ENCODE results near the gene ADAMTS2. TPM values are rescaled to one million over a fixed set of nuclear protein-coding genes. Genes with fewer than 3 reads are reported as not detected.

ADAMTS2 gene
- total and polyA plus RNA-seq, 2 experiments from 2014 or later = 1.6 to 8.1 TPM

DNA sequence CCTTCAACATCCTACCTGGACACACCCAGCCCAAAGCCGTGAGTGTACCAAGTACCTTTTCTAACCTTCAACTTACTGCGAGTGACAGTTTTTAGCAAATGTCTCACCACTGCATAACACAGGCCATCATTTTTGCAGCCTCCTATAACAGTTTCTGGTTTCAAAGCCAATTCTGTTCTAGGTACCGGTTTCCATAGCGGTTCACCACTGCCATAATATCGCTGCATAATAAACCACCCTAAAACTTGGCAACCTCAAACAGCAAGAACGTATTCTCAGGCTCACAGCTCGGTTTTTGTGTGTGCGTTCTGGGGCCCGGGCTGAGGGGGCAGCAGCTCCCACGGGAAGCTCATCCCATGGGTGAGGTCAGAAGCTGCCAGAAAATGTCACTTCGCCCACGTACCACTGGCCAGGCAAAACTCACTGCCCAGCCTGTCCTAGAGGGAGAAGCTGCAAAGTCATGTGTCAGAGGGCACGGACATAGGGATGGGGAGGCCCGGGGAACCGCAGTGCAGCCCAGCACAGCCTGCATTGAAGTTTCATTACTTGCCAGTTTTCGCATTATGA is 15.9 kb upstream of the ADAMTS2 start (continued):
- TF ChIP-seq, protein P1, sequence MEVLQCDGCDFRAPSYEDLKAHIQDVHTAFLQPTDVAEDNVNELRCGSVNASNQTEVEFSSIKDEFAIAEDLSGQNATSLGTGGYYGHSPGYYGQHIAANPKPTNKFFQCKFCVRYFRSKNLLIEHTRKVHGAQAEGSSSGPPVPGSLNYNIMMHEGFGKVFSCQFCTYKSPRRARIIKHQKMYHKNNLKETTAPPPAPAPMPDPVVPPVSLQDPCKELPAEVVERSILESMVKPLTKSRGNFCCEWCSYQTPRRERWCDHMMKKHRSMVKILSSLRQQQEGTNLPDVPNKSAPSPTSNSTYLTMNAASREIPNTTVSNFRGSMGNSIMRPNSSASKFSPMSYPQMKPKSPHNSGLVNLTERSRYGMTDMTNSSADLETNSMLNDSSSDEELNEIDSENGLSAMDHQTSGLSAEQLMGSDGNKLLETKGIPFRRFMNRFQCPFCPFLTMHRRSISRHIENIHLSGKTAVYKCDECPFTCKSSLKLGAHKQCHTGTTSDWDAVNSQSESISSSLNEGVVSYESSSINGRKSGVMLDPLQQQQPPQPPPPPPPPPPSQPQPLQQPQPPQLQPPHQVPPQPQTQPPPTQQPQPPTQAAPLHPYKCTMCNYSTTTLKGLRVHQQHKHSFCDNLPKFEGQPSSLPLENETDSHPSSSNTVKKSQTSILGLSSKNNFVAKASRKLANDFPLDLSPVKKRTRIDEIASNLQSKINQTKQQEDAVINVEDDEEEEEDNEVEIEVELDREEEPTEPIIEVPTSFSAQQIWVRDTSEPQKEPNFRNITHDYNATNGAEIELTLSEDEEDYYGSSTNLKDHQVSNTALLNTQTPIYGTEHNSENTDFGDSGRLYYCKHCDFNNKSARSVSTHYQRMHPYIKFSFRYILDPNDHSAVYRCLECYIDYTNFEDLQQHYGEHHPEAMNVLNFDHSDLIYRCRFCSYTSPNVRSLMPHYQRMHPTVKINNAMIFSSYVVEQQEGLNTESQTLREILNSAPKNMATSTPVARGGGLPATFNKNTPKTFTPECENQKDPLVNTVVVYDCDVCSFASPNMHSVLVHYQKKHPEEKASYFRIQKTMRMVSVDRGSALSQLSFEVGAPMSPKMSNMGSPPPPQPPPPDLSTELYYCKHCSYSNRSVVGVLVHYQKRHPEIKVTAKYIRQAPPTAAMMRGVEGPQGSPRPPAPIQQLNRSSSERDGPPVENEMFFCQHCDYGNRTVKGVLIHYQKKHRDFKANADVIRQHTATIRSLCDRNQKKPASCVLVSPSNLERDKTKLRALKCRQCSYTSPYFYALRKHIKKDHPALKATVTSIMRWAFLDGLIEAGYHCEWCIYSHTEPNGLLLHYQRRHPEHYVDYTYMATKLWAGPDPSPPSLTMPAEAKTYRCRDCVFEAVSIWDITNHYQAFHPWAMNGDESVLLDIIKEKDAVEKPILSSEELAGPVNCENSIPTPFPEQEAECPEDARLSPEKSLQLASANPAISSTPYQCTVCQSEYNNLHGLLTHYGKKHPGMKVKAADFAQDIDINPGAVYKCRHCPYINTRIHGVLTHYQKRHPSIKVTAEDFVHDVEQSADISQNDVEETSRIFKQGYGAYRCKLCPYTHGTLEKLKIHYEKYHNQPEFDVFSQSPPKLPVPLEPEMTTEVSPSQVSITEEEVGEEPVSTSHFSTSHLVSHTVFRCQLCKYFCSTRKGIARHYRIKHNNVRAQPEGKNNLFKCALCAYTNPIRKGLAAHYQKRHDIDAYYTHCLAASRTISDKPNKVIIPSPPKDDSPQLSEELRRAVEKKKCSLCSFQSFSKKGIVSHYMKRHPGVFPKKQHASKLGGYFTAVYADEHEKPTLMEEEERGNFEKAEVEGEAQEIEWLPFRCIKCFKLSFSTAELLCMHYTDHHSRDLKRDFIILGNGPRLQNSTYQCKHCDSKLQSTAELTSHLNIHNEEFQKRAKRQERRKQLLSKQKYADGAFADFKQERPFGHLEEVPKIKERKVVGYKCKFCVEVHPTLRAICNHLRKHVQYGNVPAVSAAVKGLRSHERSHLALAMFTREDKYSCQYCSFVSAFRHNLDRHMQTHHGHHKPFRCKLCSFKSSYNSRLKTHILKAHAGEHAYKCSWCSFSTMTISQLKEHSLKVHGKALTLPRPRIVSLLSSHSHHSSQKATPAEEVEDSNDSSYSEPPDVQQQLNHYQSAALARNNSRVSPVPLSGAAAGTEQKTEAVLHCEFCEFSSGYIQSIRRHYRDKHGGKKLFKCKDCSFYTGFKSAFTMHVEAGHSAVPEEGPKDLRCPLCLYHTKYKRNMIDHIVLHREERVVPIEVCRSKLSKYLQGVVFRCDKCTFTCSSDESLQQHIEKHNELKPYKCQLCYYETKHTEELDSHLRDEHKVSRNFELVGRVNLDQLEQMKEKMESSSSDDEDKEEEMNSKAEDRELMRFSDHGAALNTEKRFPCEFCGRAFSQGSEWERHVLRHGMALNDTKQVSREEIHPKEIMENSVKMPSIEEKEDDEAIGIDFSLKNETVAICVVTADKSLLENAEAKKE (CRISPR knock-in tag; IDR thresholded peaks at IDR 0.05) = no peak
- no peak for TF ChIP-seq EZH2phosphoT487 (IDR thresholded peaks at IDR 0.05; ENCODE audit: unreplicated experiment)
- TF ChIP-seq STAT1 (IDR thresholded peaks at IDR 0.05; ENCODE audit: unreplicated experiment) = no peak
- no peak for TF ChIP-seq JUNB (IDR thresholded peaks at IDR 0.05; ENCODE audit: unreplicated experiment)
- no peak for TF ChIP-seq NANOG (IDR thresholded peaks at IDR 0.05; ENCODE audit: borderline replicate concordance)
- no peak for TF ChIP-seq EZH2 (IDR thresholded peaks at IDR 0.05; ENCODE audit: low read depth, unreplicated experiment)
- TF ChIP-seq, protein P2, sequence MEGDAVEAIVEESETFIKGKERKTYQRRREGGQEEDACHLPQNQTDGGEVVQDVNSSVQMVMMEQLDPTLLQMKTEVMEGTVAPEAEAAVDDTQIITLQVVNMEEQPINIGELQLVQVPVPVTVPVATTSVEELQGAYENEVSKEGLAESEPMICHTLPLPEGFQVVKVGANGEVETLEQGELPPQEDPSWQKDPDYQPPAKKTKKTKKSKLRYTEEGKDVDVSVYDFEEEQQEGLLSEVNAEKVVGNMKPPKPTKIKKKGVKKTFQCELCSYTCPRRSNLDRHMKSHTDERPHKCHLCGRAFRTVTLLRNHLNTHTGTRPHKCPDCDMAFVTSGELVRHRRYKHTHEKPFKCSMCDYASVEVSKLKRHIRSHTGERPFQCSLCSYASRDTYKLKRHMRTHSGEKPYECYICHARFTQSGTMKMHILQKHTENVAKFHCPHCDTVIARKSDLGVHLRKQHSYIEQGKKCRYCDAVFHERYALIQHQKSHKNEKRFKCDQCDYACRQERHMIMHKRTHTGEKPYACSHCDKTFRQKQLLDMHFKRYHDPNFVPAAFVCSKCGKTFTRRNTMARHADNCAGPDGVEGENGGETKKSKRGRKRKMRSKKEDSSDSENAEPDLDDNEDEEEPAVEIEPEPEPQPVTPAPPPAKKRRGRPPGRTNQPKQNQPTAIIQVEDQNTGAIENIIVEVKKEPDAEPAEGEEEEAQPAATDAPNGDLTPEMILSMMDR (conservative IDR thresholded peaks at IDR 0.05; ENCODE audit: low read depth in 2 of 2) = peak in 1 of 2 experiments; percentile 19; a peak in 1 of 4 replicates

DNA sequence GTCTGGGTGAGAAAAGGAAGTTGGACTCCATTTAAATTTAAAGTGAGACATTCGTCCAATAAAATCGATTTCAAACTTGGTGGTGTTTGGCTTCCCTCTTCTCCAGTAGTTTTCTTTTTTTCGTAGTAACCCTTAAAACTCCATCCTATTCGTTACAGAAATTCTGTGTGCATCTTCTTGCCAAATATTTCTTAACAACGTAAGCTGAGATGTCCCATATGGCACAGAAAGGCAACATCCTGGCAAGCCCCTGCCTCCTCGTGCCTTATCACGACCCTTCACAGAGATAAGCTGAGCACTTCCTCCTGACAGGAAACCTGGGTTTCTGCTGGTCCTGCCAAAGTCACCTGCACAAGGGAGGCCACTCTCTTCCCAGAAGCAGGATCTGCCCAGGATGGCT is 11.8 kb upstream of the ADAMTS2 start:
- no peak for ATAC-seq
- H3K27ac ChIP-seq (ENCODE audit: low read depth) = no peak overlapping the region
- H3K27ac Mint-ChIP-seq = no peak overlapping the region
- no peaks in the 10 kb centered on the region for H3F3A ChIP-seq (replicated peaks; ENCODE audit: low read depth)
- H3K4me3 Mint-ChIP-seq = no peak overlapping the region
- no peaks in the 10 kb centered on the region for H3K36me3 Mint-ChIP-seq (ENCODE audit: low read depth)
- H3K4me3 ChIP-seq = no peak overlapping the region
- no peak overlapping the region for H3K4me2 ChIP-seq
- 0 out of 2 replicates have a peak, but pooled peaks cover 3% of the 10 kb centered on the region for H3K9me2 ChIP-seq (ENCODE audit: insufficient read depth)
- H3K4me1 Mint-ChIP-seq = no peaks in the 10 kb centered on the region
- H3K4me1 ChIP-seq (ENCODE audit: insufficient read depth) = no peaks in the 10 kb centered on the region
- H3K27me3 ChIP-seq (ENCODE audit: insufficient read depth) = no peaks in the 10 kb centered on the region
- no peaks in the 10 kb centered on the region for H3K9me3 Mint-ChIP-seq
- H3K27me3 Mint-ChIP-seq (ENCODE audit: insufficient read depth, low read depth, poor library complexity) = peaks cover 12% of the 10 kb centered on the region
- no peak for DNase-seq (ENCODE audit: low spot score)
- H3K36me3 ChIP-seq (ENCODE audit: insufficient read depth) = no peaks in the 10 kb centered on the region
- H2AFZ ChIP-seq = no peak overlapping the region
- no peaks in the 10 kb centered on the region for H4K20me1 ChIP-seq (replicated peaks; ENCODE audit: insufficient read depth)
- no peaks in the 10 kb centered on the region for H3K79me2 ChIP-seq (replicated peaks; ENCODE audit: insufficient read depth)
- TF ChIP-seq ZNF114 (CRISPR knock-in tag; IDR thresholded peaks at IDR 0.05) (no peak), STAT1 (IDR thresholded peaks at IDR 0.05; ENCODE audit: unreplicated experiment) (no peak), EZH2 (IDR thresholded peaks at IDR 0.05; ENCODE audit: low read depth, unreplicated experiment) (no peak)

All from GM23338 (cell line).